T-helper 1 cell treated with Interleukin-12 subunit alpha and Interleukin-12 subunit beta and Interleukin-4 antibody, amounts not matched to agents 30 ng/mL and 1 ng/mL, for 36 hours (primary cell): ENCODE measurements around the gene VWA2. TPM values are rescaled to one million over a fixed set of nuclear protein-coding genes. Genes with fewer than 3 reads are reported as not detected.
"Not testable (repeated sequence)": the region's sequence is repeated elsewhere in the genome, so short reads cannot be mapped to it uniquely, and the experiment has no call there.

Experiments
- intact Hi-C: fragments of 100-400 bp; cut with micrococcal nuclease; formaldehyde crosslinking; loops from one replicate; pipeline ENCODE4 v1.15.1; 2024
- total RNA-seq: library from RNA; stranded (reverse); gene quantifications from 2 replicates; pipeline ENCODE4 v1.2.3, GENCODE V29; 2022

Gene VWA2
- total RNA-seq, 1 donor from 2014 or later = not detected

- intact Hi-C loops = no loop called here
Measured at GRCh38 chr10:114315566-114316420, 76.7 kb downstream of the VWA2 start.

GRCh38 chr10:114316744-114317143 lies 77.7 kb downstream of the VWA2 start:
- intact Hi-C loops = no loop called here

GRCh38 chr10:114319406-114320248 lies 80.6 kb downstream of the VWA2 start:
- intact Hi-C loops = no loop called here

- intact Hi-C loops = no loop called here
Measured at GRCh38 chr10:114320249-114321116, 81.4 kb downstream of the VWA2 start.

GRCh38 chr10:114322344-114322743 lies 83.3 kb downstream of the VWA2 start:
- intact Hi-C loops = no loop called here

- intact Hi-C loops = no loop called here
Measured at GRCh38 chr10:114323023-114323422, 84.0 kb downstream of the VWA2 start.

- intact Hi-C loops = no loop called here
Measured at GRCh38 chr10:114326795-114327194, 87.7 kb downstream of the VWA2 start.

- intact Hi-C loops = no loop called here
Measured at GRCh38 chr10:114327537-114328440, 88.7 kb downstream of the VWA2 start.

GRCh38 chr10:114328441-114328812 lies 89.4 kb downstream of the VWA2 start:
- intact Hi-C loops = no loop called here

GRCh38 chr10:114328874-114329273 lies 89.8 kb downstream of the VWA2 start:
- intact Hi-C loops = no loop called here

- intact Hi-C loops = no loop called here
Measured at GRCh38 chr10:114329634-114330365, 90.7 kb downstream of the VWA2 start.

- intact Hi-C loops = no loop called here
Measured at GRCh38 chr10:114332301-114333192, 93.5 kb downstream of the VWA2 start.

- intact Hi-C loops = not testable (repeated sequence)
Measured at GRCh38 chr10:114333441-114333840, 94.4 kb downstream of the VWA2 start.

- intact Hi-C loops = no loop called here
Measured at GRCh38 chr10:114334301-114334700, 95.2 kb downstream of the VWA2 start.

- intact Hi-C loops = no loop called here
Measured at GRCh38 chr10:114335614-114336013, 96.6 kb downstream of the VWA2 start.

- intact Hi-C loops = no loop called here
Measured at GRCh38 chr10:114336823-114337509, 97.9 kb downstream of the VWA2 start.

GRCh38 chr10:114337510-114338462 lies 98.7 kb downstream of the VWA2 start:
- intact Hi-C loops = no loop called here
